Measurements from ENCODE around the gene ZBTB44.

Gene ZBTB44

GRCh38 chr11:130328420-130328819, 13.7 kb upstream of the ZBTB44 start:
- Histone ChIP-seq H3K9me3 (0 out of 2 replicates have a peak, but pooled peaks cover 4% of the 10 kb centered on the region), H3K36me3 (no peaks in the 10 kb centered on the region), H3K4me2 (no peak overlapping the region), H3K4me3 (no peak overlapping the region), H3K27me3 (no peaks in the 10 kb centered on the region), H3K4me1 (no peaks in the 10 kb centered on the region), H4K20me1 (no peaks in the 10 kb centered on the region), H3K27ac (no peak overlapping the region), H3K9ac (no peak overlapping the region)
- no peak for TF ChIP-seq Cebpa-rat (IDR thresholded peaks at IDR 0.05)

GRCh38 chr11:130327716-130328115, 13.0 kb upstream of the ZBTB44 start:
- Histone ChIP-seq H3K9me3 (peaks cover 8% of the 10 kb centered on the region), H4K20me1 (no peaks in the 10 kb centered on the region), H3K27me3 (no peaks in the 10 kb centered on the region), H3K4me2 (no peak overlapping the region), H3K4me3 (no peak overlapping the region), H3K9ac (no peak overlapping the region), H3K4me1 (no peaks in the 10 kb centered on the region), H3K27ac (no peak overlapping the region), H3K36me3 (no peaks in the 10 kb centered on the region)
- TF ChIP-seq Cebpa-rat (IDR thresholded peaks at IDR 0.05) = no peak

GRCh38 chr11:130325691-130326090, 11.0 kb upstream of the ZBTB44 start:
- Histone ChIP-seq H4K20me1 (no peaks in the 10 kb centered on the region), H3K4me1 (no peaks in the 10 kb centered on the region), H3K4me3 (no peak overlapping the region), H3K27me3 (no peaks in the 10 kb centered on the region), H3K27ac (no peak overlapping the region), H3K9me3 (peaks cover 28% of the 10 kb centered on the region), H3K36me3 (no peaks in the 10 kb centered on the region), H3K4me2 (no peak overlapping the region), H3K9ac (no peak overlapping the region)
- TF ChIP-seq Cebpa-rat (IDR thresholded peaks at IDR 0.05) = no peak

DNA sequence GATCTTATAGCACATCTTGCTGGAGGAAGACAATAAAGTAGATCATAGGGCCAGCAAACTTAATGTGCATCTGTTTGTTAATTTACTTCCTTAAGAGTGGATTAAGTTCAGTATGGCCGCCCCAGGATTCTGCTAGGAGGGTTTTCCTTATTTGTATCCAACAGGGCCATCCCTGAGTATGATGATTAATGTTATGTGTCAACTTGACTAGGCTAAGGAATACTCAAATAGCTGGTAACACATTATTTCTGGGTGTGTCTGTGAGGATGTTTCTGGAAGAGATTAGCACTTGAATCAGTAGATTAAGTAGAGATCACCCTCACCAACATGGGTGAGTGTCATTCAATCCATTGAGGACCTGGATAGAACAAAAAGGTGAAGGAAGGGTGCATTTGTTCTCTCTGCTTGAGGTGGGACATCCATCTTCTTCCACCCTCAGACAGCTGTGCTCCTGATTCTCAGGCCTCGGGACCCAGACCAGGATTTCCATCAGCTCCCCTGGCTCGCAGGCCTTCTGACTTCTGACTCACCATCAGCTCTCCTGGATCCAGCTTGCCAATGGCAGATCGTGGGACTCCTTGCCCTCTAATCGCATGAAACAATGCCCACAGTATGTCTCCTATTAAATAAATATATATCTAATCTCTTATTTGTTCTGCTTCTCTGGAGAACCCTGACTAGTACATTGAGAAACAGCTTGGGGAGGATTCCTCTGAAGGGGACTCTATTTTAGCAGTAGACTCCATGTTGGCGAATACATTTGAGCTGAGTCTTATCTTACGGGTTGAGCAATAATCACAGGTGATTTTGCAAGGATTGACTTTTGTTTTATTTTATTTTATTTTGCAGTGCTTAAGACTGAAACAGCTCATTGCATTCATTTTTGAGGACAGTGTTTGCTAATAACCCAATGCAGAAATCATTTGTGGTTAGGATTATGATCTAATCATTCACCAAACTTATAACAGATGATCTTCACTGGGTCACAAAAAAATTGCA, 9.0 kb upstream of the ZBTB44 start:
- Histone ChIP-seq H3K4me1 (no peaks in the 10 kb centered on the region), H3K9ac (no peak overlapping the region), H3K4me2 (no peak overlapping the region), H3K9me3 (peaks cover 41% of the 10 kb centered on the region), H4K20me1 (no peaks in the 10 kb centered on the region), H3K27me3 (no peaks in the 10 kb centered on the region), H3K4me3 (no peak overlapping the region), H3K36me3 (no peaks in the 10 kb centered on the region), H3K27ac (no peak overlapping the region)
- TF ChIP-seq Cebpa-rat (IDR thresholded peaks at IDR 0.05) = no peak

DNA sequence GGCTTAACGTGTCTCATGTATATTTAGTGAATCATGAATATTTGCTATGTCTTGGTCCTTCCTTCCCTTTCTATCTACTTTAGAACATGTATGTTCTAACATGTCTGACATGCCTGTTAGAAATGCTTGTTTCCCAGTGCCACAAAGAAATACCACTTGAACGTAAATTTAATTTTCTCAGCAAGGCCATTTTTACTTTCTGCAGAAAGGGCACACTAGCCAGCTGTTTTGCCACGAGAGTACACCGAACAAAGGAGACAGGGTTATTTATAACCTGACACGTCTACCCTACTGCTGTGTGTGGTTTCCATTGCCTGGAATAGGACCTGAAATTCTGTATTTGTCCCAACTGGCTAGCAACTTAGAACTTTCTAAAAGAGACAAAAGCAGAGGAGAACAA, 7.4 kb upstream of the ZBTB44 start:
- no peak overlapping the region for H3K9ac ChIP-seq
- H3K9me3 ChIP-seq = peaks cover 38% of the 10 kb centered on the region
- no peak overlapping the region for H3K4me2 ChIP-seq
- no peaks in the 10 kb centered on the region for H3K36me3 ChIP-seq
- H3K4me1 ChIP-seq = no peaks in the 10 kb centered on the region
- TF ChIP-seq Cebpa-rat (IDR thresholded peaks at IDR 0.05) = no peak
- no peak overlapping the region for H3K27ac ChIP-seq
- H3K4me3 ChIP-seq = no peak overlapping the region
- no peaks in the 10 kb centered on the region for H4K20me1 ChIP-seq
- no peaks in the 10 kb centered on the region for H3K27me3 ChIP-seq

- peaks cover 38% of the 10 kb centered on the region for H3K9me3 ChIP-seq
- TF ChIP-seq Cebpa-rat (IDR thresholded peaks at IDR 0.05) = no peak
- H3K27me3 ChIP-seq = no peaks in the 10 kb centered on the region
- peaks cover 10% of the 10 kb centered on the region for H3K4me1 ChIP-seq
- no peak overlapping the region for H3K4me3 ChIP-seq
- H3K27ac ChIP-seq = no peak overlapping the region
- H3K4me2 ChIP-seq = no peak overlapping the region
- peaks cover 3% of the 10 kb centered on the region for H4K20me1 ChIP-seq
- H3K36me3 ChIP-seq = no peaks in the 10 kb centered on the region
- no peak overlapping the region for H3K9ac ChIP-seq
Measured at GRCh38 chr11:130318031-130318673, 3.4 kb upstream of the ZBTB44 start.

- Histone ChIP-seq H3K9ac (peak overlapping the region; percentile 73), H3K4me1 (peaks cover 33% of the 10 kb centered on the region), H3K36me3 (no peaks in the 10 kb centered on the region), H3K27ac (peak overlapping the region; percentile 87), H3K4me3 (peak overlapping the region; percentile 69), H4K20me1 (peaks cover 30% of the 10 kb centered on the region), H3K27me3 (no peaks in the 10 kb centered on the region), H3K4me2 (peak overlapping the region; percentile 98), H3K9me3 (peaks cover 11% of the 10 kb centered on the region)
- TF ChIP-seq Cebpa-rat (IDR thresholded peaks at IDR 0.05) = no peak
Measured at GRCh38 chr11:130315354-130315970, 745 bp upstream of the ZBTB44 start.

- Histone ChIP-seq H3K36me3 (peaks cover 10% of the 10 kb centered on the region; the same call in 1 of the 2 replicates), H3K4me3 (peak overlapping the region; percentile 93), H3K4me2 (peak overlapping the region; percentile 90), H3K27ac (peak overlapping the region; percentile 96), H3K9me3 (0 out of 2 replicates have a peak, but pooled peaks cover 2% of the 10 kb centered on the region), H3K9ac (peak overlapping the region; percentile 93), H3K4me1 (peaks cover 33% of the 10 kb centered on the region), H3K27me3 (no peaks in the 10 kb centered on the region), H4K20me1 (peaks cover 42% of the 10 kb centered on the region)
- TF ChIP-seq Cebpa-rat (IDR thresholded peaks at IDR 0.05) = no peak
Measured at GRCh38 chr11:130314184-130314749, 450 bp downstream of the ZBTB44 start.

GRCh38 chr11:130313383-130314183, 1.1 kb downstream of the ZBTB44 start:
- Histone ChIP-seq H3K4me3 (peak overlapping the region; percentile 93), H4K20me1 (peaks cover 49% of the 10 kb centered on the region), H3K27me3 (no peaks in the 10 kb centered on the region), H3K9me3 (peaks cover 9% of the 10 kb centered on the region), H3K27ac (peak overlapping the region; percentile 96), H3K36me3 (peaks cover 17% of the 10 kb centered on the region), H3K9ac (peak overlapping the region; percentile 93), H3K4me2 (peak overlapping the region; percentile 90), H3K4me1 (peaks cover 33% of the 10 kb centered on the region)
- TF ChIP-seq Cebpa-rat (IDR thresholded peaks at IDR 0.05) = no peak

All from BLaER1 (cell line).